B cell (primary cell): Measurements from ENCODE around the gene SLC2A14. TPM values are rescaled to one million over a fixed set of nuclear protein-coding genes. Genes with fewer than 3 reads are reported as not detected.
"Not testable (repeated sequence)": the region's sequence is repeated elsewhere in the genome, so short reads cannot be mapped to it uniquely, and the experiment has no call there.

Source experiments
- ATAC-seq: fragments of 200-7000 bp; cut with Tn5 transposase; one replicate; pipeline ENCODE4 v1.10.0; 2021; ENCODE audit warnings: low read depth, mild to moderate bottlenecking, moderate number of reproducible peaks, moderate library complexity
- CTCF ChIA-PET: fragments of 350-600 bp; sonication (Branson Sonifier 250); formaldehyde crosslinking; loops from one replicate; lab custom pipeline; 2021; ENCODE audit warnings: antibody characterized with exemption, inconsistent platforms; lab: Charles Lee
- POLR2A ChIA-PET: fragments of 350-600 bp; sonication (Branson Sonifier 250); formaldehyde crosslinking; loops from one replicate; lab custom pipeline; 2021; ENCODE audit warnings: antibody characterized with exemption; lab: Charles Lee
- DNase-seq: peaks from one replicate; pipeline ENCODE4 v3.0.0; 2013
- H2AFZ ChIP-seq: 2 replicates; pipeline ENCODE4 v1.6.1; 2012; ENCODE audit warnings: mild to moderate bottlenecking, low read depth, low read length; ENCODE audit not compliant: insufficient read depth, poor library complexity, severe bottlenecking
- H3K27ac ChIP-seq, 2 donors: 1 replicate in 1 of 2; 2 replicates in 1 of 2; pipeline ENCODE4 v1.5.1; 2012 to 2013; ENCODE audit warnings: low read length in 2 of 2, mild to moderate bottlenecking in 2 of 2, moderate library complexity in 1 of 2
- H3K27me3 ChIP-seq, 4 experiments: fragments of 200-600 bp in 1 of 4; sonication (generic) in 1 of 4; replicated peaks in 1 of 4; 1 replicate in 2 of 4; 2 replicates in 2 of 4; pipeline versions ENCODE4 v1.6.1 to v1.7.0; 2013 to 2016; ENCODE audit warnings: low read length in 3 of 4, mild to moderate bottlenecking in 2 of 4, mixed read lengths in 1 of 4, moderate library complexity in 1 of 4; ENCODE audit not compliant: insufficient read depth in 4 of 4, control insufficient read depth in 3 of 4; ENCODE audit errors: control extremely low read depth in 1 of 4
- H3K36me3 ChIP-seq, 2 experiments: replicated peaks in 1 of 2; 1 replicate in 1 of 2; 2 replicates in 1 of 2; pipeline versions ENCODE4 v1.6.1 to v1.7.1; 2013; ENCODE audit warnings: low read length in 1 of 2; ENCODE audit not compliant: insufficient read depth in 2 of 2, control insufficient read depth in 1 of 2; ENCODE audit errors: control extremely low read depth in 1 of 2, extremely low read depth in 1 of 2
- H3K4me1 ChIP-seq, 2 donors: fragments of 200-600 bp in 1 of 2; sonication (generic) in 1 of 2; 1 replicate in 1 of 2; 2 replicates in 1 of 2; pipeline versions ENCODE4 v1.5.1 to v1.6.1; 2013 to 2017; ENCODE audit warnings: low read length in 2 of 2; ENCODE audit not compliant: control insufficient read depth in 2 of 2, insufficient read depth in 2 of 2
- H3K4me2 ChIP-seq: replicated peaks from 2 replicates; pipeline ENCODE3; 2012; ENCODE audit warnings: mild to moderate bottlenecking, low read depth, low read length; ENCODE audit not compliant: poor library complexity, severe bottlenecking
- H3K4me3 ChIP-seq, 5 experiments: fragments of 200-600 bp in 1 of 5; sonication (generic) in 1 of 5; 1 replicate in 3 of 5; 2 replicates in 2 of 5; pipeline versions ENCODE4 v1.5.1 to v1.7.0; 2011 to 2016; ENCODE audit warnings: low read length in 4 of 5, mild to moderate bottlenecking in 4 of 5, low read depth in 2 of 5, control low read depth in 1 of 5, moderate library complexity in 1 of 5; ENCODE audit not compliant: insufficient read depth in 1 of 5; ENCODE audit errors: control extremely low read depth in 1 of 5, extremely low read depth in 1 of 5
- H3K79me2 ChIP-seq: fragments of 200-600 bp; sonication (generic); one replicate; pipeline ENCODE4 v1.6.0; 2016; ENCODE audit warnings: low read length; ENCODE audit not compliant: control insufficient read depth, insufficient read depth
- H3K9ac ChIP-seq: fragments of 200-600 bp; sonication (generic); 2 replicates; pipeline ENCODE4 v1.6.1; 2017; ENCODE audit warnings: mild to moderate bottlenecking, low read length, moderate library complexity
- H3K9me3 ChIP-seq, 3 donors: one replicate each; pipeline versions ENCODE4 v1.6.1 to v1.7.1; 2013; ENCODE audit warnings: low read length in 2 of 3; ENCODE audit not compliant: control insufficient read depth in 2 of 3, insufficient read depth in 1 of 3; ENCODE audit errors: control extremely low read depth in 1 of 3
- H4K20me1 ChIP-seq: 2 replicates; pipeline ENCODE4 v1.6.0; 2012; ENCODE audit warnings: mild to moderate bottlenecking, low read length; ENCODE audit not compliant: insufficient read depth, control insufficient read depth, poor library complexity, severe bottlenecking
- H3K27ac Mint-ChIP-seq: one replicate; pipeline ENCODE4 v1.8.0; 2021; ENCODE audit warnings: mixed read lengths
- H3K27me3 Mint-ChIP-seq: one replicate; pipeline ENCODE4 v1.8.0; 2021; ENCODE audit warnings: mixed read lengths
- H3K4me1 Mint-ChIP-seq: one replicate; pipeline ENCODE4 v1.8.0; 2021; ENCODE audit warnings: mixed read lengths
- H3K4me3 Mint-ChIP-seq: one replicate; pipeline ENCODE4 v1.8.0; 2021; ENCODE audit warnings: mixed read lengths
- H3K9me3 Mint-ChIP-seq: one replicate; pipeline ENCODE4 v1.8.0; 2022; ENCODE audit warnings: mixed read lengths; ENCODE audit not compliant: insufficient read depth
- EZH2 ChIP-seq: IDR thresholded peaks from 2 replicates; pipeline ENCODE4 v1.6.1; 2012; ENCODE audit warnings: borderline replicate concordance, low read depth, mild to moderate bottlenecking, moderate library complexity, low read length; ENCODE audit not compliant: insufficient read depth, poor library complexity, severe bottlenecking
- WGBS: methylation state at CpG from one replicate; pipeline ENCODE4 v1.1.5; 2013; ENCODE audit warnings: missing lambda C conversion rate; ENCODE audit not compliant: insufficient coverage; 5-methylcytosine and 5-hydroxymethylcytosine counted together
- intact Hi-C: fragments of 100-400 bp; cut with micrococcal nuclease; formaldehyde crosslinking; loops from one replicate; pipeline ENCODE4 v1.10.0; 2022
- polyA plus RNA-seq: library from polyadenylated mRNA; depleted of rRNA; stranded (reverse); fragments of >200 nt; gene quantifications from 2 replicates; pipeline ENCODE4 v1.2.3, GENCODE V29; 2012
- total RNA-seq, 2 donors: library from RNA; stranded (reverse); fragments of 120-200 nt in 1 of 2; gene quantifications; 1 replicate in 1 of 2; 2 replicates in 1 of 2; pipeline versions ENCODE4 v1.2.3 to v1.2.4, GENCODE V29; 2013 to 2022
- TF ChIP-seq, protein P1 (sequence below): fragments of 200-600 bp; IDR thresholded peaks from one replicate; pipeline ENCODE4 v1.8.0; 2022; ENCODE audit warnings: antibody characterized with exemption, mild to moderate bottlenecking

SLC2A14 gene
- total and polyA plus RNA-seq, 2 donors (not counting 1 experiment from before 2014, with no cell fraction given): 2.5 to 4.7 TPM

GRCh38 chr12:7905071-7905470 lies 32.4 kb upstream of the SLC2A14 start:
- TF ChIP-seq, protein P1, sequence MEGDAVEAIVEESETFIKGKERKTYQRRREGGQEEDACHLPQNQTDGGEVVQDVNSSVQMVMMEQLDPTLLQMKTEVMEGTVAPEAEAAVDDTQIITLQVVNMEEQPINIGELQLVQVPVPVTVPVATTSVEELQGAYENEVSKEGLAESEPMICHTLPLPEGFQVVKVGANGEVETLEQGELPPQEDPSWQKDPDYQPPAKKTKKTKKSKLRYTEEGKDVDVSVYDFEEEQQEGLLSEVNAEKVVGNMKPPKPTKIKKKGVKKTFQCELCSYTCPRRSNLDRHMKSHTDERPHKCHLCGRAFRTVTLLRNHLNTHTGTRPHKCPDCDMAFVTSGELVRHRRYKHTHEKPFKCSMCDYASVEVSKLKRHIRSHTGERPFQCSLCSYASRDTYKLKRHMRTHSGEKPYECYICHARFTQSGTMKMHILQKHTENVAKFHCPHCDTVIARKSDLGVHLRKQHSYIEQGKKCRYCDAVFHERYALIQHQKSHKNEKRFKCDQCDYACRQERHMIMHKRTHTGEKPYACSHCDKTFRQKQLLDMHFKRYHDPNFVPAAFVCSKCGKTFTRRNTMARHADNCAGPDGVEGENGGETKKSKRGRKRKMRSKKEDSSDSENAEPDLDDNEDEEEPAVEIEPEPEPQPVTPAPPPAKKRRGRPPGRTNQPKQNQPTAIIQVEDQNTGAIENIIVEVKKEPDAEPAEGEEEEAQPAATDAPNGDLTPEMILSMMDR: no peak
- no peak for TF ChIP-seq EZH2
- no CpG with 5 or more reads among the region's 1 CpG for WGBS
- no peaks in the 10 kb centered on the region for H3K79me2 ChIP-seq
- H3K9me3 Mint-ChIP-seq: no peaks in the 10 kb centered on the region
- H3K9me3 ChIP-seq: no peaks in the 10 kb centered on the region
- no peaks in the 10 kb centered on the region for H3K36me3 ChIP-seq
- no peaks in the 10 kb centered on the region for H3K27me3 ChIP-seq
- CTCF ChIA-PET: interaction anchor here (0.7 to 1.1 kb wide), 3 partner anchors 17 to 106 kb away, joined by 3 to 5 read pairs (median 4); no protein-coding TSS in a partner anchor
- no peaks in the 10 kb centered on the region for H4K20me1 ChIP-seq
- no peaks in the 10 kb centered on the region for H3K4me1 ChIP-seq
- no peak overlapping the region for H2AFZ ChIP-seq
- DNase-seq (no peak), ATAC-seq (no peak)
- H3K4me3 Mint-ChIP-seq: no peak overlapping the region
- H3K9ac ChIP-seq: no peak overlapping the region
- POLR2A ChIA-PET: no interaction called here
- no peak overlapping the region for H3K4me3 ChIP-seq
- no peaks in the 10 kb centered on the region for H3K4me1 Mint-ChIP-seq
- intact Hi-C loops: no loop called here
- H3K4me2 ChIP-seq: no peak overlapping the region
- H3K27ac Mint-ChIP-seq: no peak overlapping the region
- H3K27me3 Mint-ChIP-seq: peaks cover 3% of the 10 kb centered on the region
- H3K27ac ChIP-seq: no peak overlapping the region

GRCh38 chr12:7902416-7902815 lies 29.7 kb upstream of the SLC2A14 start:
- DNase-seq, H3K4me1 ChIP-seq, H3K27ac ChIP-seq, POLR2A ChIA-PET, intact Hi-C loops, H3K4me3 ChIP-seq, H3K4me1 Mint-ChIP-seq, H3K27me3 ChIP-seq, H3K9me3 ChIP-seq, H4K20me1 ChIP-seq, H3K27ac Mint-ChIP-seq, H3K79me2 ChIP-seq, H3K36me3 ChIP-seq, H3K9me3 Mint-ChIP-seq, H3K4me3 Mint-ChIP-seq, H3K4me2 ChIP-seq, ATAC-seq, H3K9ac ChIP-seq, H2AFZ ChIP-seq, H3K27me3 Mint-ChIP-seq, CTCF ChIA-PET: not testable (repeated sequence)
- 100% methylated on average over 2 of the region's 8 CpGs for WGBS
